HepG2 (cell line): ENCODE measurements around the gene ABT1. TPM values are rescaled to one million over a fixed set of nuclear protein-coding genes. Genes with fewer than 3 reads are reported as not detected.

Source experiments
- EHMT2 ChIP-seq: fragments of 200-600 bp; sonication (generic); IDR thresholded peaks from 2 replicates; pipeline ENCODE4 v1.7.0; 2017; ENCODE audit warnings: antibody characterized with exemption, low read depth, low read length, borderline replicate concordance
- NR2C2 ChIP-seq: sonication (generic); formaldehyde crosslinking; IDR thresholded peaks from 2 replicates; pipeline ENCODE4 v1.4.0; 2020; ENCODE audit warnings: missing genetic modification reagents, mild to moderate bottlenecking, moderate library complexity, borderline replicate concordance
- PRDM15 ChIP-seq: sonication (generic); formaldehyde crosslinking; IDR thresholded peaks from 2 replicates; pipeline ENCODE4 v1.4.0; 2020; ENCODE audit warnings: missing genetic modification reagents
- RBM39 ChIP-seq: fragments of 200-400 bp; formaldehyde crosslinking; IDR thresholded peaks from one replicate; pipeline ENCODE4 v1.6.1; 2018; ENCODE audit warnings: antibody characterized with exemption, mild to moderate bottlenecking, low read depth, low read length; ENCODE audit not compliant: poor library complexity, severe bottlenecking
- ZBTB40 ChIP-seq, 2 experiments: fragments of 450-650 bp in 1 of 2; sonication (generic) in 1 of 2; formaldehyde crosslinking in 1 of 2; IDR thresholded peaks; 2 replicates each; pipeline versions ENCODE4 v1.6.1 to v1.8.0; 2016 to 2022; ENCODE audit warnings: antibody characterized with exemption in 1 of 2, mild to moderate bottlenecking in 1 of 2, missing genetic modification reagents in 1 of 2
- ZNF3 ChIP-seq: IDR thresholded peaks from 2 replicates; pipeline ENCODE4 v1.7.0; 2017; ENCODE audit warnings: inconsistent platforms
- ZNF451 ChIP-seq: sonication (generic); formaldehyde crosslinking; IDR thresholded peaks from 2 replicates; pipeline ENCODE4 v1.5.0; 2020; ENCODE audit warnings: mild to moderate bottlenecking, missing genetic modification reagents
- ZNF724P ChIP-seq: sonication (generic); formaldehyde crosslinking; IDR thresholded peaks from 2 replicates; pipeline ENCODE4 v1.8.0; 2022; ENCODE audit warnings: missing genetic modification reagents, borderline replicate concordance
- polyA plus RNA-seq, 8 experiments: library from polyadenylated mRNA; depleted of rRNA in 3 of 8; stranded (reverse) in 7 of 8; unstranded in 1 of 8; fragments of >200 nt; fragmentation: Illumina TruSeq in 4 of 8; extraction: Trizol in 4 of 8; gene quantifications; 2 replicates each; pipeline versions ENCODE4 v1.2.1 to v1.2.3, GENCODE V29; 2011 to 2016; ENCODE audit warnings: low read depth in 4 of 8, missing spikeins in 1 of 8, mixed read lengths in 1 of 8; ENCODE audit not compliant: insufficient read depth in 1 of 8
- total RNA-seq, 5 experiments: library from RNA; depleted of rRNA; stranded (reverse); fragments of >200 nt; fragmentation: Illumina TruSeq; extraction: Trizol; gene quantifications; 2 replicates each; pipeline ENCODE4 v1.2.3, GENCODE V29; 2016; ENCODE audit warnings: low read depth in 1 of 5
- TF ChIP-seq, protein P1 (sequence below): sonication (generic); formaldehyde crosslinking; IDR thresholded peaks from 2 replicates; pipeline ENCODE4 v1.5.0; 2020; ENCODE audit warnings: mild to moderate bottlenecking, missing genetic modification reagents, moderate library complexity
- TF ChIP-seq, protein P2 (sequence below): sonication (generic); formaldehyde crosslinking; IDR thresholded peaks from 2 replicates; pipeline ENCODE4 v1.8.1; 2022; ENCODE audit warnings: mild to moderate bottlenecking, missing genetic modification reagents
- TF ChIP-seq, protein P3 (sequence below): sonication (generic); formaldehyde crosslinking; conservative IDR thresholded peaks from 2 replicates; pipeline ENCODE4 v1.5.0; 2020; ENCODE audit warnings: missing genetic modification reagents

The ABT1 gene
- total and polyA plus RNA-seq, 2 of the 13 experiments (the other 11 are each of a cell fraction or from before 2014, with no cell fraction given): 38.4 TPM

DNA sequence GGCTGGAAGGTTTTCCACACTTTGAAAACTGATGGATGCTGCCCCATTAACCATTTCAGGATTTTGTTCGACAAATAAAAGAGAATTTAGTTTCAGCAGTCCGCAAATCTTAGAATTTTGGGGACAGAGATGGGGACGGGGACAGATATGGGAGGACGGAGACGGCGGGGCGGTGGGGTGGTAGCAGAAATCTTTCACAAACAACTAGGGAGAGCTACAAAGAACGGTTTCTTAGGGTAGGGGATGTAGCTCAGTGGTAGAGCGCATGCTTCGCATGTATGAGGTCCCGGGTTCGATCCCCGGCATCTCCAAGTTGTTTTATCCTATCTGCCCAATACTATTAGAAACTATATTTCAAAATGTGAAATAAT is 43.5 kb upstream of the ABT1 start (continued):
- no peak for TF ChIP-seq ZBTB40 (IDR thresholded peaks at IDR 0.05)
- TF ChIP-seq ZBTB40 (CRISPR knock-in tag; IDR thresholded peaks at IDR 0.05): peak; percentile 45; the same call in 1 of the 2 replicates
- TF ChIP-seq, protein P1, sequence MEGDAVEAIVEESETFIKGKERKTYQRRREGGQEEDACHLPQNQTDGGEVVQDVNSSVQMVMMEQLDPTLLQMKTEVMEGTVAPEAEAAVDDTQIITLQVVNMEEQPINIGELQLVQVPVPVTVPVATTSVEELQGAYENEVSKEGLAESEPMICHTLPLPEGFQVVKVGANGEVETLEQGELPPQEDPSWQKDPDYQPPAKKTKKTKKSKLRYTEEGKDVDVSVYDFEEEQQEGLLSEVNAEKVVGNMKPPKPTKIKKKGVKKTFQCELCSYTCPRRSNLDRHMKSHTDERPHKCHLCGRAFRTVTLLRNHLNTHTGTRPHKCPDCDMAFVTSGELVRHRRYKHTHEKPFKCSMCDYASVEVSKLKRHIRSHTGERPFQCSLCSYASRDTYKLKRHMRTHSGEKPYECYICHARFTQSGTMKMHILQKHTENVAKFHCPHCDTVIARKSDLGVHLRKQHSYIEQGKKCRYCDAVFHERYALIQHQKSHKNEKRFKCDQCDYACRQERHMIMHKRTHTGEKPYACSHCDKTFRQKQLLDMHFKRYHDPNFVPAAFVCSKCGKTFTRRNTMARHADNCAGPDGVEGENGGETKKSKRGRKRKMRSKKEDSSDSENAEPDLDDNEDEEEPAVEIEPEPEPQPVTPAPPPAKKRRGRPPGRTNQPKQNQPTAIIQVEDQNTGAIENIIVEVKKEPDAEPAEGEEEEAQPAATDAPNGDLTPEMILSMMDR (CRISPR knock-in tag): no peak
- TF ChIP-seq, protein P2, sequence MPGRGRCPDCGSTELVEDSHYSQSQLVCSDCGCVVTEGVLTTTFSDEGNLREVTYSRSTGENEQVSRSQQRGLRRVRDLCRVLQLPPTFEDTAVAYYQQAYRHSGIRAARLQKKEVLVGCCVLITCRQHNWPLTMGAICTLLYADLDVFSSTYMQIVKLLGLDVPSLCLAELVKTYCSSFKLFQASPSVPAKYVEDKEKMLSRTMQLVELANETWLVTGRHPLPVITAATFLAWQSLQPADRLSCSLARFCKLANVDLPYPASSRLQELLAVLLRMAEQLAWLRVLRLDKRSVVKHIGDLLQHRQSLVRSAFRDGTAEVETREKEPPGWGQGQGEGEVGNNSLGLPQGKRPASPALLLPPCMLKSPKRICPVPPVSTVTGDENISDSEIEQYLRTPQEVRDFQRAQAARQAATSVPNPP (CRISPR knock-in tag): no peak
- TF ChIP-seq PRDM15 (CRISPR knock-in tag): no peak
- no peak for TF ChIP-seq EHMT2
- TF ChIP-seq ZNF451 (CRISPR knock-in tag): no peak
- TF ChIP-seq, protein P3, sequence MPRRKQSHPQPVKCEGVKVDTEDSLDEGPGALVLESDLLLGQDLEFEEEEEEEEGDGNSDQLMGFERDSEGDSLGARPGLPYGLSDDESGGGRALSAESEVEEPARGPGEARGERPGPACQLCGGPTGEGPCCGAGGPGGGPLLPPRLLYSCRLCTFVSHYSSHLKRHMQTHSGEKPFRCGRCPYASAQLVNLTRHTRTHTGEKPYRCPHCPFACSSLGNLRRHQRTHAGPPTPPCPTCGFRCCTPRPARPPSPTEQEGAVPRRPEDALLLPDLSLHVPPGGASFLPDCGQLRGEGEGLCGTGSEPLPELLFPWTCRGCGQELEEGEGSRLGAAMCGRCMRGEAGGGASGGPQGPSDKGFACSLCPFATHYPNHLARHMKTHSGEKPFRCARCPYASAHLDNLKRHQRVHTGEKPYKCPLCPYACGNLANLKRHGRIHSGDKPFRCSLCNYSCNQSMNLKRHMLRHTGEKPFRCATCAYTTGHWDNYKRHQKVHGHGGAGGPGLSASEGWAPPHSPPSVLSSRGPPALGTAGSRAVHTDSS (CRISPR knock-in tag): no peak
- no peak for TF ChIP-seq ZNF3 (CRISPR knock-in tag)
- no peak for TF ChIP-seq NR2C2 (CRISPR knock-in tag)
- TF ChIP-seq ZNF724P (CRISPR knock-in tag): no peak
- no peak for TF ChIP-seq RBM39
